Fibroblast of mammary gland (primary cell): ENCODE measurements around the gene RIT2.

Experiments used
- DNase-seq: peaks from one replicate; pipeline ENCODE4 v3.0.0-alpha.2; 2010; ENCODE audit warnings: low read depth
- H3K4me3 ChIP-seq: 2 replicates; pipeline ENCODE4 v1.5.1; 2011; ENCODE audit warnings: low read depth, mild to moderate bottlenecking, low read length, moderate library complexity; ENCODE audit not compliant: control insufficient read depth
- TF ChIP-seq, protein P1 (sequence below): conservative IDR thresholded peaks from 2 replicates; pipeline ENCODE4 v1.5.1; 2011; ENCODE audit warnings: low read depth, low read length, inconsistent platforms; ENCODE audit not compliant: control insufficient read depth, insufficient read depth

Gene RIT2

DNA sequence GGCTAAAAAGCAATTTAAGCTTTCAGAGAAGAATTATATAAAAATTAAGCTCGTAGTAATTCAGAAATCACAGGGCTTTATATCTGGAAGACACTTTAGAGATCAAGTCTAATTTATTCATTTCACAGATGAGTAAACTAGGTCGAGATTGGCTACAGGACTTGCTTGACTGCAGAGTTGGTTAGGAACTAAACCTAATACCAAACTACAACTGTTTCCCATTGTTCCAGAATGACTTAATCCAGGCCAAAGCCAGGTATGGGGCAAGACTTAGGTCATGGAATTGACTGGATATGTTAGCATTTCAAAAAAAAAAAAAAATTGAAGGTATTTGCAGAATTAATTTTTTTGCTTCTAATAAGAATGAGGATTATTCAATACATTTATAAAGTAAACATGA, 146.1 kb downstream of the RIT2 start:
- TF ChIP-seq, protein P1, sequence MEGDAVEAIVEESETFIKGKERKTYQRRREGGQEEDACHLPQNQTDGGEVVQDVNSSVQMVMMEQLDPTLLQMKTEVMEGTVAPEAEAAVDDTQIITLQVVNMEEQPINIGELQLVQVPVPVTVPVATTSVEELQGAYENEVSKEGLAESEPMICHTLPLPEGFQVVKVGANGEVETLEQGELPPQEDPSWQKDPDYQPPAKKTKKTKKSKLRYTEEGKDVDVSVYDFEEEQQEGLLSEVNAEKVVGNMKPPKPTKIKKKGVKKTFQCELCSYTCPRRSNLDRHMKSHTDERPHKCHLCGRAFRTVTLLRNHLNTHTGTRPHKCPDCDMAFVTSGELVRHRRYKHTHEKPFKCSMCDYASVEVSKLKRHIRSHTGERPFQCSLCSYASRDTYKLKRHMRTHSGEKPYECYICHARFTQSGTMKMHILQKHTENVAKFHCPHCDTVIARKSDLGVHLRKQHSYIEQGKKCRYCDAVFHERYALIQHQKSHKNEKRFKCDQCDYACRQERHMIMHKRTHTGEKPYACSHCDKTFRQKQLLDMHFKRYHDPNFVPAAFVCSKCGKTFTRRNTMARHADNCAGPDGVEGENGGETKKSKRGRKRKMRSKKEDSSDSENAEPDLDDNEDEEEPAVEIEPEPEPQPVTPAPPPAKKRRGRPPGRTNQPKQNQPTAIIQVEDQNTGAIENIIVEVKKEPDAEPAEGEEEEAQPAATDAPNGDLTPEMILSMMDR, result no peak
- no peak for DNase-seq
- H3K4me3 ChIP-seq, result no peak overlapping the region

GRCh38 chr18:42961298-42961697, 154.2 kb downstream of the RIT2 start:
- TF ChIP-seq, protein P1, result no peak
- DNase-seq, result no peak
- H3K4me3 ChIP-seq, result no peak overlapping the region

GRCh38 chr18:42959528-42959927, 156.0 kb downstream of the RIT2 start:
- TF ChIP-seq, protein P1, result no peak
- DNase-seq, result no peak

DNA sequence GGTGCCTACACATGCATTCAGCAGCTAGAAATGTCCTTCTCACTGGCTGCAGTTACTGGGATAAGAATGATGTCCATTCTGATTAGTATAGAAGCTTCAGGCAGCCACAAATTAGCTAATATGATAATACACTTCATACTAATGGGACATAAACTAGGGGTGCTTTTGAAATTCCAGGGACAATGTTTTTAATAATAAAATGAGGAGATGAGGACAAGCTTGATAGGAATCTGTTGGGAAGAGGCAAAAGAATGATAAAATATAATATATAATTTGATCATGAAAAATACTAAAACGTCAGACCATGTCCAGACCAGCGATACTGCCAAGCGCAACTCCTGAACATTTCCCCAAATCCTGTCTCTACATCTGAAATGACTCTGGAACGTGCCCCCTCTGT, 157.1 kb downstream of the RIT2 start:
- H3K4me3 ChIP-seq, result no peak overlapping the region
- no peak for DNase-seq
- TF ChIP-seq, protein P1, result no peak

More at GRCh38 chr18:42959528-42959927, 156.0 kb downstream of the RIT2 start:
- no peak overlapping the region for H3K4me3 ChIP-seq

DNA sequence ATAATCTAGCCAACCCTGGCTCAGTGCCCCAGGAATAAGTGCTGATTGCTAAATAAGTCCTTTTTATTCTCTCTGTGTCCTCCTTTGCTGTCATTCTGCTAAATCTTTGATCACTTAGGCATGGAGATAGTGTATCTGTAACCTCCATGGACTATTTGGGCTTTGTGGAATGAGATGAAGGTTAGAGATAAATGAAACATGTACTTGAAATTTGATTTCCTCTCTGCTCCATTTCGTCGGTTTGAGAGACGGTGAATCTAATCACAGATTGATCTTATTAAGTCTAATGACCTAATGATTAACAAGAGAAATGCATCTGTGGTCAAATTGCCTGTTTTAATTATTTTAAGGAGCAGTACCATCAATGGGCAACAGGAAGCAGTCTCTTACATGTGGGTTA, 159.2 kb downstream of the RIT2 start:
- TF ChIP-seq, protein P1, result no peak
- no peak for DNase-seq
- H3K4me3 ChIP-seq, result no peak overlapping the region

GRCh38 chr18:42954887-42955286, 160.6 kb downstream of the RIT2 start:
- DNase-seq, result no peak
- no peak overlapping the region for H3K4me3 ChIP-seq
- TF ChIP-seq, protein P1, result no peak

GRCh38 chr18:42953306-42953705, 162.2 kb downstream of the RIT2 start:
- TF ChIP-seq, protein P1, result no peak
- DNase-seq, result no peak
- H3K4me3 ChIP-seq, result no peak overlapping the region
